ENCODE measurements around the gene CD58.

CD58 gene

DNA sequence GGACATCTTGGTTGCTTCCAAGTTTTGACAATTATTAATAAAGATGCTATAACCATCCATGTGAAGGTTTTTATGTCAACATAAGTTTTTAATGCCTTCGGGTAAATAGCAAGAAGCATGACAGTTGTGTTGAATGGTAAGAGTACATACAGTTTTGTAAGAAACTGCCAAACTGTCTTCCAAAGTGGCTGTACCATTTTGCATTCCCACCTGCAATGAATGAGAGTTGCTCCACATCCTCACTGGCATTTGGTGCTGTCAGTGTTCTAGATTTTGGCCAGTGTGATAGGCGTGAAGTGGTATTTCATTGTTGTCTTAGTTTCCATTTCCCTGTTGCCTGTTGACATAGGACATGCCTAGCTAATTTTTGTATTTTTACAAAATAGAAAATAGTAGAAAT, 45.4 kb downstream of the CD58 start:
- no peaks in the 10 kb centered on the region for H3K27me3 Mint-ChIP-seq
- H3K27ac Mint-ChIP-seq = no peak overlapping the region
- no peak overlapping the region for H3K4me3 Mint-ChIP-seq
- H3K9me3 Mint-ChIP-seq (ENCODE audit: low read depth) = no peaks in the 10 kb centered on the region
- H3K36me3 Mint-ChIP-seq = peaks cover 19% of the 10 kb centered on the region
- H3K4me1 Mint-ChIP-seq (ENCODE audit: low read depth) = no peaks in the 10 kb centered on the region

DNA sequence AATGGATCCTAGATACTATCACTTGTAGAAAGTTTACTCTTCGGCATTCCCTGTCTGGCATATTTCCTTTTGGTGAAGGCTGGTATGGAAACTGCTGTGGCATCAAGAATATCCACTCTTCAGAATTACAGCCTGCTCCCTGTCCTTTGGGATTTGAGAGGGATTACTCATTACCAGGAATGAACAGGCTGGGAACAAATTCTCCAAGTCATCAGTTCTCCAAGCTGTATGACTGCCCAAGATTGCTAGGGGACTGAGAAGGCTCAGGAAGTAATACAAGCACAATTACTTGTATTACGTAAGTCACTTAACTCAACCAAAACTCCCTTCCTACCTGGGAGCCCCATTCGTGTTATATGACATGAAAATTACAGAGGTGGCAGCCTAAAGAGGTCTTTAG, 49.6 kb downstream of the CD58 start:
- Mint-ChIP-seq H3K4me3 (no peak overlapping the region), H3K4me1 (ENCODE audit: low read depth) (peaks cover 14% of the 10 kb centered on the region), H3K27me3 (no peaks in the 10 kb centered on the region), H3K27ac (no peak overlapping the region), H3K9me3 (ENCODE audit: low read depth) (no peaks in the 10 kb centered on the region), H3K36me3 (peaks cover 4% of the 10 kb centered on the region)

DNA sequence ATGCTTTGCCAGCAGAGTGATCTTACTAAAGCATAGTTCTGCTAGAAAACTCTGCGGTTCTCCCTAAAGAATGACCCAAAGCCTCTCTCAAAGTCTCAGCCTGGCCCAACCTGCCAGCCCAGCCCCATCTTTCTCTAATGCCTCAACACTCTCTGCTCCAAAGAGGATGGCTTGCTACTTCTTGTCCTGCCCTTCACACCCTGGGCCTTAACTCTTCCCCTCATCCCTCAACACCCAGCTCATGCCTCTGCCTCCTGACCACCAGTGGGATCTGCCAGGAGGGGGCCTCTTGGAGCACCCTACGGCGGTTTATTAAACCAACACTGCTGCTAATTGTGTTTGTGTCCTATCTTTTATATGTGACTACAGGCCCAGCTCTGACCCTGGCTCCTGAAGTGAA, 52.4 kb downstream of the CD58 start:
- Mint-ChIP-seq H3K4me3 (no peak overlapping the region), H3K9me3 (ENCODE audit: low read depth) (no peaks in the 10 kb centered on the region), H3K4me1 (ENCODE audit: low read depth) (peaks cover 37% of the 10 kb centered on the region), H3K27me3 (no peaks in the 10 kb centered on the region), H3K36me3 (no peaks in the 10 kb centered on the region), H3K27ac (peak overlapping the region; percentile 24)

DNA sequence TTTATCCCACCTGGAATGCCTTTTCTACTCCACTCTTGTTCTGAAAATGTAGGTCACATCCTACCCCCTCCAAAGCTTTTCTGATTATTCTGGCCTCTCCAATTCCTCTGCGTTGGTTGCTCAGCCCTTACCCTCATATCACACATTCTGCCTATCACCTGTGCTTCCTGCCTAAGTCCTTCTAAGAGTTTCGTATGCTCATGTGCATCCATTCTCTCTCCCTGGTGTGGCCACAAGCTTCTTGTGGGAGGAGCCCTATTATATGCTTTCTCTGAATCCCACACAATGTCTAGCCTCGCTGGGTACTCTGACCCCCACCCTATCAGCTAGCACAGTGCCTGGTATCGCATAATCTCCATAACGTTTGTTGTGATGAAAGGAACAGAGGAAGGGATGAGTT, 54.2 kb downstream of the CD58 start:
- Mint-ChIP-seq H3K27me3 (no peaks in the 10 kb centered on the region), H3K4me3 (peak overlapping the region; percentile 0), H3K27ac (peak overlapping the region; percentile 8), H3K4me1 (ENCODE audit: low read depth) (peaks cover 48% of the 10 kb centered on the region), H3K9me3 (ENCODE audit: low read depth) (no peaks in the 10 kb centered on the region), H3K36me3 (no peaks in the 10 kb centered on the region)

DNA sequence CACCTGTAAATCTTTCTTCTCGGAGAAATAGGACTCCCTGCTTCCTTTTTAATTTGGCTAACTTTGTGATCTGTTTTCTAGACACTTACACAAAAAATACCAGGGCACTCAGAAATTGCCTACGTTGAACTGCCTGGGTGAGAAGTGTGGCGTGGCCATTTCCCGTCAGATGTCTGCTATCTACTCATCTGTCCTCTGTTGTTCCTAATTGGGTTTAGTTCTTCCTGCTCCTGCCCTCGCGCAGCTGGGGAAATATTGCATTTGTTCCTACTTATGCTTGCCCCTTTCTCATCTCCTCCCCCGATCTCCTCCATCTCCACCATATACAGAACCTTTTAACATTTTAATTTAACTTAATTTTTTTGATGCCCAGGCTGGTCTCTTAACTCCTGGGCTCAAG, 55.1 kb downstream of the CD58 start:
- peak overlapping the region; percentile 69 for H3K4me3 Mint-ChIP-seq
- H3K36me3 Mint-ChIP-seq = no peaks in the 10 kb centered on the region
- H3K9me3 Mint-ChIP-seq (ENCODE audit: low read depth) = no peaks in the 10 kb centered on the region
- no peaks in the 10 kb centered on the region for H3K27me3 Mint-ChIP-seq
- H3K4me1 Mint-ChIP-seq (ENCODE audit: low read depth) = peaks cover 54% of the 10 kb centered on the region
- H3K27ac Mint-ChIP-seq = peak overlapping the region; percentile 80

DNA sequence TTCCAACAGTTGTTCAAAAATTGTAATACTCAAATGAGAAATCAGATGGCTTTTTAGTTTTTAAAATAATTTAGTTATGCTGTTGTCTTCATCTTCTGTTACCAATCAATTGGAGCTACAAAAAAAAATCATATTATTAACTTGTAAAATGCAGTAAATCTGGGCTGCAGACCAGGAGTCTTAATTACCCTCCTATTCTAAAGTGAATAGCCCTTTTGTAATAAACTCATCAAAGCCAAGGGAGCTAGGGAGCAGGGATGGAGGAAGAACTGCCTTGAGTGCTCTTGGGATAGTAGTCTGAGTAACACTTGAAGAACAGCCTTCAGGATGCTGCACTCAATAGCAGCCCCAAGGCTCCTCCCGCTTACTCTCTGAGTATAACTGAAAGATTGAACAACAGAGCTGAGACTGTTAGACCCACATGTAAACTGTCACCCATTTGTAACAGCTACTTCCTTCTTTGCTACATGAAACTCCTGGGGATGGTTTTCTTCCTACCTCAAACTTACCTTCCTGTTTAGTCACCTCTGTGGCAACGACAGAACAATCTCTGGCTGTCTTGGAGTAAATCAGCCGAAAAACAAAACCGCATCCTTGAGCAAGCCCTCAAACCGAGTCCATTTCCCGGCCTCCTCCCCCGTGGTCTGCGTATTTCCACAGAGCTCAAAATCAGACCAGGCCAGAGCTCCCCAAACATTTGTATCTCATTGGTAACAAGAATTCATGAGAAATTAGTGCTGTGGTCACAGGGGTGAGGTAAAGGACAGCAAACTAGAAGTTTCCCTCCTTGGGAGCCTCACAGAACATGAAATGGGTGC, 55.9 kb downstream of the CD58 start:
- Mint-ChIP-seq H3K36me3 (no peaks in the 10 kb centered on the region), H3K4me1 (ENCODE audit: low read depth) (peaks cover 54% of the 10 kb centered on the region), H3K27ac (peak overlapping the region; percentile 80), H3K9me3 (ENCODE audit: low read depth) (no peaks in the 10 kb centered on the region), H3K27me3 (no peaks in the 10 kb centered on the region), H3K4me3 (peak overlapping the region; percentile 69)

DNA sequence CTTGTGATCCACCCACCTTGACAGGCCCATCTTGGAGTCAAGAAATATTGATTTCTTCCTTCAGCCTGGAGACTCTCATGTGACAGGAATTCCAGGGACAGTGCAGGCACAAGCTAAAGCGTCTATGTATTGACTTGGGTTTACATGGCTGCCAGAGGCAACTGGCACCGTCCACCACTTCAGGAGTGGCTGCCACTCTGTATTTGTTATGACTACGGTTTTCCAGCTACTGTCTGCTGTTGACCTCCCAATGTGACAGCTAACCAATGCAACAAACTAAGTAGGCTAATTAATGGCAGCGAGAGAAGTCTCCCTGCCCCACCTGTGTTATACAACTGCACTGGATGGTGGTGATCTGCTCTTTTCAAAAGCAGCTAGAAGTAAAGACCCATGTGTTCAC, 56.9 kb downstream of the CD58 start:
- H3K36me3 Mint-ChIP-seq = no peaks in the 10 kb centered on the region
- no peaks in the 10 kb centered on the region for H3K27me3 Mint-ChIP-seq
- H3K27ac Mint-ChIP-seq = no peak overlapping the region
- no peak overlapping the region for H3K4me3 Mint-ChIP-seq
- peaks cover 60% of the 10 kb centered on the region for H3K4me1 Mint-ChIP-seq (ENCODE audit: low read depth)
- H3K9me3 Mint-ChIP-seq (ENCODE audit: low read depth) = no peaks in the 10 kb centered on the region

DNA sequence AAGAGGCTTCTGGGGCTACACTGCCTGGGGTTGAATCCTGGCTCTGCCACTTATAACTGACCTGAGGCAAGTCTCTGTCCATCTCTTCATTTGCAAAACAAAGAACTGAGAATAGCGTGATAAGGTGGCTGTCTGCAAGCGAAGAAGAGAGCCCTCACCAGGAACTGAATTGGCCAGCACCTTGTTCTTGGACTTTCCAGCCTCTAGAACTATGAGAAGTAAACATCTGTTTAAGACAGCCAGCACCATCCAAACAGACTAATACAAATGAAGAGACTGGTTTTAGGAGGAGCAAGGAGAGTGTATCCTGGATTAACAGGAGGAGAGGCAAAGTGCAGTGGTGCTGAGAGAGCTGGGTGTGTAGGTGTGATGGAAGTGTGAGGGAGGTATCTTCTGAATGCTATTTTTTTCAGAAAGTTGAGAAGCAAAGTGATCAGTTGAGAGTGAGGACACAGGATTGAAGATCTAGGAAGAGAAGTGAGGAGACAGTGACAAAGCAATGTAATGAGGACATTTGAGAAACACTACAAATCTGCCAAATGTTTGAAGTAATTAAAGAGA, 59.3 kb downstream of the CD58 start:
- peaks cover 61% of the 10 kb centered on the region for H3K4me1 Mint-ChIP-seq (ENCODE audit: low read depth)
- H3K4me3 Mint-ChIP-seq = no peak overlapping the region
- H3K27me3 Mint-ChIP-seq = no peaks in the 10 kb centered on the region
- peak overlapping the region; percentile 74 for H3K27ac Mint-ChIP-seq
- no peaks in the 10 kb centered on the region for H3K36me3 Mint-ChIP-seq
- H3K9me3 Mint-ChIP-seq (ENCODE audit: low read depth) = no peaks in the 10 kb centered on the region

DNA sequence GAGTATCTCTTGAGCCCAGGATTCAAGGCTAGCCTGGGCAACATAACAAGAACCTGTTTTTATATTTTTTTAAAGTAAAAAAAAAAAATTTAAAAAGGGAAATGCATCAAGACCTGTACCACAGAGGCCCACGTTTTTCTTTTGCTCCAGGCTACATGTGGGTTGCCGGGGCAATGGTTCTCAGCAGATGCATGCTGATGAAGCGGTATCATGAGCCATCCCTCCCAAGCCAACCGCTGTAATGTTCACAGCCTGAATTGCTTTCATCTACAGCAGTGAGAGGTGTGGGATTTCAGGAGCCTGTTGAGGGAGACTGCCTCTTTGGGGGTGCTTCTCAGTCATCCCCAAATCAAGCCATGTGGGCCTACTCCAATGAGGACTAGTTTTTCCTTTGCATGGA, 60.5 kb downstream of the CD58 start:
- Mint-ChIP-seq H3K36me3 (no peaks in the 10 kb centered on the region), H3K27ac (no peak overlapping the region), H3K4me1 (ENCODE audit: low read depth) (peaks cover 58% of the 10 kb centered on the region), H3K27me3 (no peaks in the 10 kb centered on the region), H3K9me3 (ENCODE audit: low read depth) (no peaks in the 10 kb centered on the region), H3K4me3 (no peak overlapping the region)

DNA sequence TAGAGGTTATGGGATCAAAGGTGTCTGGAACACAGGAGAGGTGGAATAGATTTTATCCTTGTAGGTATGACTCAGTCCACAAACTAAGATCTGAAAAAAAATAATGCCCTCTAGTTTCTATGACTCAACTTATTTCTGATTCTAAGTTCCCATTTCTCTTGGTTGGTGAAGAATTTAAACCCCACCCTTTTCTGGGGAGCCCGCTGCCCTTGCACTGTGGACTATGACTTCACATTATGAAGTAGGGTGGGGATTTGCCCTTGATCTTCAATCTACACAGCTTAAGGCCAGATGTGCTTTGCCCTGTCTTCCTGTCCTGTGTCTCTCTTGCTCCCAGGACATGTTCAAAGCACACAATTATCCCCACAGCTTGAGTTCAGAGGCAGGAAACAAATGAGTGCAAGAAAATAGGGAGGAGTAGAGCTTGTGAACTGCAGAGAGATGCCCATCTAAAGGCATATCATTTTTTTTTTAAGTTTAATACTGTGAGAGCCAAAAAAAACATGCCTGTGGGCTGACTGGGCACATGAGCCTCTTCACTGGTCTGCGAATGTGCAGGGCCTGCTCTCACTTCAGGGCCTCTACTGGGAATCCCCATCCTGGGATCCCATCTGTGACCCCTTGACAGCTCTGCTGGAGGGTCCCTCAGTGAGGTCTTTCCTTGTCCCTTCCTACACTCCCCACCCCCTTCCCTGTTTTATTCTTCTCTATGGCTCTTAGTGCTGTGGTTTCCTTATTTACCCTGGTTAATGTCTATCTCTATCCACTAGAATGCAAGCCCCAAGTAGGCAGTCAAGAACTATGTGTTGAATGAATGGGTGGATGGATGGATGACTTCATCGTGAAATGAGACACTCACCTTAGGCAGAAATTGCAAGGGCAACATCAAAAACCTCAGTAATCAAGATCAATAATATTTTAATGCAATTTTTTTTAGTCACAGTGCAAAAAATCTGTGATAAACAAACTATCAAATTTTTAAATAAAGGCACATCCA, 61.5 kb downstream of the CD58 start:
- no peak overlapping the region for H3K4me3 Mint-ChIP-seq
- H3K27me3 Mint-ChIP-seq = no peaks in the 10 kb centered on the region
- H3K4me1 Mint-ChIP-seq (ENCODE audit: low read depth) = peaks cover 58% of the 10 kb centered on the region
- H3K9me3 Mint-ChIP-seq (ENCODE audit: low read depth) = no peaks in the 10 kb centered on the region
- no peak overlapping the region for H3K27ac Mint-ChIP-seq
- H3K36me3 Mint-ChIP-seq = no peaks in the 10 kb centered on the region

DNA sequence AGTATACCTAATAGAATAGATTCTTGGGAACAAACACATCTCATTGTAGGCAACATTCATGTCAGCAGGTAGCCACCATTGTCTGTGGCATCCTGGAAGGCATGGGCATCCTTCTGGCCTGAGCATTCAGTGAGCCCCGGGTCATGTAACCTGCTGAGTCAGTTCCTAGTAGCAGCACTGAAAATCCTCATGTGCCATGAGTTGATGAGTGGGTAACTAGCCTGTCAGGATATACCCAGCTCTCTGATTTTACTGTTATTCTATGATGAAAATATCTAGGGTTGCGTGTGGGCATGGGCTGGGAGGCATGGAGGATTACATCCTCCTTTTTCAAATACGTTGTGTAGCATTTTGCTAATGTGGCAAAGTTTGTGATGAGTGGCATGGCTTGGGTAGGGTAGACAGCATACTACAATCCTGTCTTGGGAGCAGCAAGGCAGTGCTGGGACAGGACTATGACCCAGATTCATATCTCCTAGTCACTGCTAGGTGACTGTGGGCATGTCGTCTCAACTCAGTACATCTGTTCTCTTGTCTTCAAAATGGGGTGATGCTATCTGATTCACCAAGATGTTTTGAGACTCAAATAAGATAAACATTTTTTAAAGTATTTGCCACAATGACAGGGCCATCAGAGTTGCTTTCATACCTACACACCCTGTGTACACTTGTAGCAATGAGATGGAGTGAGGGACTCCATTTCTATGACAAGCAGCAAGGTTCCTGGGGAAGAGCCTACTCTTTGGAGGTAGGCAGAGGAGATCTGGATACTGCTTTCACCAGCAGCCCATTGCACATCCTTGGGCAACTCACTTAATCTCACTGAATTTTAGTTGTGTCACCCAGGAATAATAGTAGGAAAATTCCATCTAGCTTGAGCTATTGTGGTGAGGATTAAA, 62.5 kb downstream of the CD58 start:
- Mint-ChIP-seq H3K9me3 (ENCODE audit: low read depth) (no peaks in the 10 kb centered on the region), H3K4me1 (ENCODE audit: low read depth) (peaks cover 62% of the 10 kb centered on the region), H3K36me3 (no peaks in the 10 kb centered on the region), H3K27ac (peak overlapping the region; percentile 13), H3K27me3 (no peaks in the 10 kb centered on the region), H3K4me3 (no peak overlapping the region)

DNA sequence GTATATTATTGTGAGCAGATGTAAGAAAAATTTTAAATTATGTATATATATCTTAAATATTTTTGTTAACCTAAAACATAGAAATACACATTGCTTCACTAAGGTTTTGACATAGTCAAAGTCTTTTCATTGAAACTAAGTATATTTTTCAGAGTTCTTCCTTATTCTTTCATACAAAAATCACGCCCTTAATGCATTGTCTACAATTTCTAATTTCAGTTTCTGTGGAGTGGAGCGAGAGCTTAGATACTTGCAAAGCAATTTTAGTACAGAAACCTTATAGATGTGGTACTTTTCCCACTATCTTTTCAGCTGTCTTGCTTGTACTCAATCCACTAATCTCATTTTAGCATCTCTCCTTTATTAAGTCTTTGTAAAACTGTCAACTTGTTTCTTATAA, 63.2 kb downstream of the CD58 start:
- Mint-ChIP-seq H3K9me3 (ENCODE audit: low read depth) (no peaks in the 10 kb centered on the region), H3K36me3 (no peaks in the 10 kb centered on the region), H3K27me3 (no peaks in the 10 kb centered on the region), H3K27ac (no peak overlapping the region), H3K4me1 (ENCODE audit: low read depth) (peaks cover 62% of the 10 kb centered on the region), H3K4me3 (no peak overlapping the region)

DNA sequence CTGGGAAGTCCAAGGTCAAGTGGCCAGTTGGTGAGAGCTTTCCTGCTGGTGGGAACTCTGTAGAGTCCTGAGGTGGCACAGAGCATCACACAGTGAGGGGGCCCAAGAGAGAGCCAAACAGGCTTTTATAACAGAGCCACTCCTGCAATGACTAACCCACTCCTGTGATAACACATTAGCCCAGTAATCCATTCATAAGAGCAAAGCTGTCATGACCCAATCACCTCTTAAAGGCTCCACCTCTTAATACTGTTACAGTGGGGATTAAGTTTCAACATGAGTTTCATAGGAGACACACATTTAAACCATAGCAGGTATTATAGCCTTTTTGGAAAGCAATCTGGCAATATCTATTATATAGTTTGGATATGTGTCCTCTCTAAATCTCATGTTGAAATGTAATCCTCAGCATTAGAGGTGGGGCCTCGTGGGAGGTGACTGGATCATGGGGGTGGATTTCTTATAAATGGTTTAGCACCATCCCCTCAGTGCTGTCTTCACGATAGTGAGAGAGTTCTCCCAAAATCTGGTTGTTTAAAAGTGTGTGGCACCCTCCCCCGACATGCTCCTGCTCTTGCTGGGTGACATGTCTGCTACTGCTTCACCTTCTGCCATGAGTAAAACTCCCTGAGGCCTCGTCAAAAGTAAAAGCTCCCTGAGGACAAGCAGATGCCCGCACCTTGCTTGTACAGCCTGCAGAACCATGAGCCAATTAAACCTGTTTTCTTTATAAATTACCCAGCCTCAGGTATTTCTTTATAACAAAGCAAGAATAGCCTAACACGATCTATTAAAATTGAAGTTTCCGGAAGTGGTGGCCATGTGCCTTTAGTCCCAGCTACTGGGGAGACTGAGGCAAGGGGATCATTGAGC, 64.5 kb downstream of the CD58 start:
- H3K27ac Mint-ChIP-seq = no peak overlapping the region
- peaks cover 57% of the 10 kb centered on the region for H3K4me1 Mint-ChIP-seq (ENCODE audit: low read depth)
- H3K36me3 Mint-ChIP-seq = no peaks in the 10 kb centered on the region
- no peak overlapping the region for H3K4me3 Mint-ChIP-seq
- no peaks in the 10 kb centered on the region for H3K9me3 Mint-ChIP-seq (ENCODE audit: low read depth)
- no peaks in the 10 kb centered on the region for H3K27me3 Mint-ChIP-seq

Data from activated naive CD8-positive, alpha-beta T cell (primary cell).